Stimulated activated CD8-positive, alpha-beta memory T cell treated with anti-CD3 and anti-CD28 coated beads, Interleukin-15, amount 100 ng/mL, for 4 hours (primary cell): Measurements from ENCODE around the gene CHCHD3.

ENCODE experiments used
- DNase-seq, 2 donors: peaks; one replicate each; pipeline ENCODE4 v3.0.0-alpha.2; 2020; ENCODE audit warnings: low read depth in 2 of 2

The CHCHD3 gene

GRCh38 chr7:133077394-133077793, 4.5 kb downstream of the CHCHD3 start:
- no peak for DNase-seq

GRCh38 chr7:133076142-133076541, 5.7 kb downstream of the CHCHD3 start:
- no peak for DNase-seq

GRCh38 chr7:133071506-133071905, 10.4 kb downstream of the CHCHD3 start:
- DNase-seq, result no peak

GRCh38 chr7:133070562-133070961, 11.3 kb downstream of the CHCHD3 start:
- no peak for DNase-seq

GRCh38 chr7:133065301-133065700, 16.6 kb downstream of the CHCHD3 start:
- DNase-seq, result no peak

GRCh38 chr7:133064082-133064820, 17.6 kb downstream of the CHCHD3 start:
- no peak for DNase-seq

- DNase-seq, result no peak
Measured at GRCh38 chr7:133061792-133062191, 20.1 kb downstream of the CHCHD3 start.

- no peak for DNase-seq
Measured at GRCh38 chr7:133061357-133061756, 20.5 kb downstream of the CHCHD3 start.

GRCh38 chr7:133060004-133060403, 21.9 kb downstream of the CHCHD3 start:
- DNase-seq, result no peak

GRCh38 chr7:133059263-133059662, 22.6 kb downstream of the CHCHD3 start:
- no peak for DNase-seq

GRCh38 chr7:133056370-133057238, 25.3 kb downstream of the CHCHD3 start:
- DNase-seq, result no peak

GRCh38 chr7:133054162-133054840, 27.6 kb downstream of the CHCHD3 start:
- DNase-seq, result no peak

- DNase-seq, result no peak
Measured at GRCh38 chr7:133053321-133053891, 28.5 kb downstream of the CHCHD3 start.

GRCh38 chr7:133052826-133053225, 29.1 kb downstream of the CHCHD3 start:
- DNase-seq, result no peak

GRCh38 chr7:133052401-133052756, 29.5 kb downstream of the CHCHD3 start:
- no peak for DNase-seq

- DNase-seq, result no peak
Measured at GRCh38 chr7:133051719-133052400, 30.0 kb downstream of the CHCHD3 start.

GRCh38 chr7:133051066-133051465, 30.8 kb downstream of the CHCHD3 start:
- DNase-seq, result no peak

- DNase-seq, result no peak
Measured at GRCh38 chr7:133050200-133050995, 31.5 kb downstream of the CHCHD3 start.

GRCh38 chr7:133048589-133048988, 33.3 kb downstream of the CHCHD3 start:
- no peak for DNase-seq

- DNase-seq, result no peak
Measured at GRCh38 chr7:133047321-133047720, 34.6 kb downstream of the CHCHD3 start.
